WTC11 (cell line): ENCODE measurements around the gene IL36G.

Experiments
- AR ChIP-seq: fragments of 250-450 bp; sonication (Bioruptor Pico); IDR thresholded peaks from 2 replicates; pipeline ENCODE4 v1.9.0; 2021; ENCODE audit warnings: mild to moderate bottlenecking
- ATF3 ChIP-seq: sonication (generic); formaldehyde crosslinking; conservative IDR thresholded peaks from 2 replicates; pipeline ENCODE4 v1.8.1; 2022; ENCODE audit warnings: mild to moderate bottlenecking, missing genetic modification reagents
- CBFB ChIP-seq: sonication (generic); formaldehyde crosslinking; IDR thresholded peaks from 2 replicates; pipeline ENCODE4 v1.8.1; 2022; ENCODE audit warnings: mild to moderate bottlenecking, low read depth, missing genetic modification reagents
- CTCF ChIP-seq: fragments of 200-600 bp; IDR thresholded peaks from 2 replicates; pipeline ENCODE4 v1.8.0; 2022; ENCODE audit warnings: antibody characterized with exemption
- E2F4 ChIP-seq: sonication (generic); formaldehyde crosslinking; IDR thresholded peaks from 2 replicates; pipeline ENCODE4 v1.8.1; 2022; ENCODE audit warnings: low read depth, mild to moderate bottlenecking, moderate library complexity, missing genetic modification reagents, borderline replicate concordance
- ETV6 ChIP-seq: sonication (generic); formaldehyde crosslinking; IDR thresholded peaks from 2 replicates; pipeline ENCODE4 v1.8.1; 2022; ENCODE audit warnings: mild to moderate bottlenecking, missing genetic modification reagents
- JUN ChIP-seq: sonication (generic); formaldehyde crosslinking; IDR thresholded peaks from 2 replicates; pipeline ENCODE4 v1.8.0; 2023; ENCODE audit warnings: mild to moderate bottlenecking, missing genetic modification reagents
- MLX ChIP-seq: sonication (generic); formaldehyde crosslinking; IDR thresholded peaks from 2 replicates; pipeline ENCODE4 v1.8.1; 2023; ENCODE audit warnings: mild to moderate bottlenecking, missing genetic modification reagents, moderate library complexity
- MXD4 ChIP-seq: fragments of 250-450 bp; sonication (Bioruptor Pico); IDR thresholded peaks from 2 replicates; pipeline ENCODE4 v1.8.0; 2021; ENCODE audit warnings: mild to moderate bottlenecking, moderate library complexity, borderline replicate concordance
- NR2C2 ChIP-seq: sonication (generic); formaldehyde crosslinking; IDR thresholded peaks from 2 replicates; pipeline ENCODE4 v1.8.0; 2022; ENCODE audit warnings: mild to moderate bottlenecking, missing genetic modification reagents
- SP1 ChIP-seq: sonication (generic); formaldehyde crosslinking; conservative IDR thresholded peaks from 2 replicates; pipeline ENCODE4 v1.8.1; 2022; ENCODE audit warnings: missing genetic modification reagents
- TEAD4 ChIP-seq: sonication (generic); formaldehyde crosslinking; IDR thresholded peaks from 2 replicates; pipeline ENCODE4 v1.8.0; 2022; ENCODE audit warnings: mild to moderate bottlenecking, missing genetic modification reagents
- USF2 ChIP-seq: sonication (generic); formaldehyde crosslinking; IDR thresholded peaks from 2 replicates; pipeline ENCODE4 v1.8.1; 2023; ENCODE audit warnings: mild to moderate bottlenecking, missing genetic modification reagents, moderate library complexity
- ZSCAN18 ChIP-seq: fragments of 250-450 bp; sonication (Bioruptor Pico); IDR thresholded peaks from 2 replicates; pipeline ENCODE4 v2.1.2; 2022; ENCODE audit warnings: mild to moderate bottlenecking, moderate library complexity

- TF ChIP-seq SP1, result no peak
- no peak for TF ChIP-seq CTCF
- no peak for TF ChIP-seq ZSCAN18 (CRISPR knock-in tag)
- TF ChIP-seq USF2 (CRISPR knock-in tag), result no peak
- no peak for TF ChIP-seq AR (CRISPR knock-in tag)
- TF ChIP-seq CBFB, result no peak
- no peak for TF ChIP-seq ATF3 (CRISPR knock-in tag)
- no peak for TF ChIP-seq MXD4 (CRISPR knock-in tag)
- no peak for TF ChIP-seq NR2C2 (CRISPR knock-in tag)
- no peak for TF ChIP-seq JUN
- TF ChIP-seq MLX, result no peak
- no peak for TF ChIP-seq TEAD4
- TF ChIP-seq E2F4, result no peak
- no peak for TF ChIP-seq ETV6 (CRISPR knock-in tag)
Observed at GRCh38 chr2:112973156-112973555, 4.7 kb upstream of the IL36G start.
